Uterus (tissue), 4 donors: ENCODE data around the gene SH2D3C. TPM values are rescaled to one million over a fixed set of nuclear protein-coding genes. Genes with fewer than 3 reads are reported as not detected.

Experiments
- DNase-seq, 2 donors: peaks; one replicate each; pipeline ENCODE4 v3.0.0-alpha.2; 2019 to 2020
- H3K27ac ChIP-seq, 2 donors: fragments of 200-600 bp; sonication (generic); 1 replicate in 1 of 2; 2 replicates in 1 of 2; pipeline ENCODE4 v1.5.1; 2016 to 2018
- H3K27me3 ChIP-seq, 2 donors: fragments of 200-600 bp; sonication (generic); one replicate each; pipeline ENCODE4 v1.5.1; 2018 to 2019; ENCODE audit warnings: control low read depth in 1 of 2
- H3K36me3 ChIP-seq, 2 donors: fragments of 200-600 bp; sonication (generic); one replicate each; pipeline ENCODE4 v1.5.1; 2019; ENCODE audit warnings: control low read depth in 1 of 2
- H3K4me1 ChIP-seq, 2 donors: fragments of 200-600 bp; sonication (generic); one replicate each; pipeline ENCODE4 v1.5.1; 2018 to 2019; ENCODE audit warnings: control low read depth in 1 of 2
- H3K4me3 ChIP-seq, 2 donors: fragments of 200-600 bp; sonication (generic); 1 replicate in 1 of 2; 2 replicates in 1 of 2; pipeline ENCODE4 v1.5.1; 2018 to 2019; ENCODE audit warnings: mild to moderate bottlenecking in 1 of 2
- H3K9me3 ChIP-seq, 2 donors: fragments of 200-600 bp; sonication (generic); one replicate each; pipeline ENCODE4 v1.5.1; 2019; ENCODE audit warnings: control low read depth in 1 of 2
- CTCF ChIP-seq, 4 experiments: fragments of 200-600 bp in 2 of 4; fragments of 450-650 bp in 2 of 4; sonication (generic) in 2 of 4; IDR thresholded peaks; one replicate each; pipeline ENCODE4 v1.5.1; 2016 to 2019; ENCODE audit warnings: antibody characterized with exemption in 4 of 4, mild to moderate bottlenecking in 2 of 4, moderate library complexity in 1 of 4
- POLR2A ChIP-seq, 2 donors: fragments of 450-650 bp; IDR thresholded peaks; one replicate each; pipeline ENCODE4 v1.6.1; 2016; ENCODE audit warnings: antibody characterized with exemption in 2 of 2, mild to moderate bottlenecking in 1 of 2, moderate library complexity in 1 of 2
- intact Hi-C: fragments of 100-400 bp; cut with DNase I; formaldehyde crosslinking; loops from one replicate; pipeline ENCODE4 v1.15.1; 2023; ENCODE audit warnings: low total_unique reads
- total RNA-seq, 4 donors: library from RNA; depleted of rRNA in 3 of 4; stranded (reverse); fragments of >200 nt in 3 of 4; gene quantifications; one replicate each; pipeline versions ENCODE4 v1.1.0 to v1.2.4, GENCODE V29; 2014 to 2023
- donor health status: DM: yes; HTN: yes; CAD: no.

The SH2D3C gene
- total RNA-seq, 4 donors from 2014 or later, result 3.6 to 38.1 (median 19.8) TPM

- Histone ChIP-seq H3K9me3 (no peaks in the 10 kb centered on the region), H3K27me3 (no peaks in the 10 kb centered on the region), H3K36me3 (no peaks in the 10 kb centered on the region), H3K27ac (no peak overlapping the region), H3K4me3 (no peak overlapping the region), H3K4me1 (no peaks in the 10 kb centered on the region)
- TF ChIP-seq POLR2A (IDR thresholded peaks at IDR 0.05), result no peak
- TF ChIP-seq CTCF (IDR thresholded peaks at IDR 0.05), result no peak
- no peak for DNase-seq
- intact Hi-C loops, result loop anchor here (10.0 kb wide), 1 partner anchor 127 kb away; no protein-coding TSS in a partner anchor
Measured at GRCh38 chr9:127722055-127722745, 56.3 kb downstream of the SH2D3C start.

- H3K36me3 ChIP-seq, result no peaks in the 10 kb centered on the region
- intact Hi-C loops, result loop anchor here (10.0 kb wide), 1 partner anchor 127 kb away; no protein-coding TSS in a partner anchor
- H3K27ac ChIP-seq, result no peak overlapping the region
- H3K4me3 ChIP-seq, result no peak overlapping the region
- no peaks in the 10 kb centered on the region for H3K27me3 ChIP-seq
- TF ChIP-seq CTCF (IDR thresholded peaks at IDR 0.05), result no peak
- TF ChIP-seq POLR2A (IDR thresholded peaks at IDR 0.05), result no peak
- H3K9me3 ChIP-seq, result no peaks in the 10 kb centered on the region
- no peak for DNase-seq
- H3K4me1 ChIP-seq, result no peaks in the 10 kb centered on the region
Measured at GRCh38 chr9:127721391-127721821, 57.1 kb downstream of the SH2D3C start.

- Histone ChIP-seq H3K4me3 (no peak overlapping the region), H3K27ac (no peak overlapping the region), H3K36me3 (no peaks in the 10 kb centered on the region), H3K9me3 (no peaks in the 10 kb centered on the region), H3K27me3 (no peaks in the 10 kb centered on the region), H3K4me1 (no peaks in the 10 kb centered on the region)
- TF ChIP-seq CTCF (IDR thresholded peaks at IDR 0.05), result no peak
- no peak for TF ChIP-seq POLR2A (IDR thresholded peaks at IDR 0.05)
- intact Hi-C loops, result loop anchor here (10.0 kb wide), 1 partner anchor 126 kb away; no protein-coding TSS in a partner anchor
- no peak for DNase-seq
Measured at GRCh38 chr9:127720865-127721227, 57.6 kb downstream of the SH2D3C start.

- intact Hi-C loops, result loop anchor here (10.0 kb wide), 1 partner anchor 125 kb away; no protein-coding TSS in a partner anchor
- TF ChIP-seq CTCF (IDR thresholded peaks at IDR 0.05) (no peak), POLR2A (IDR thresholded peaks at IDR 0.05) (no peak)
- DNase-seq, result no peak
- no peaks in the 10 kb centered on the region for H3K27me3 ChIP-seq
- no peaks in the 10 kb centered on the region for H3K4me1 ChIP-seq
- no peaks in the 10 kb centered on the region for H3K9me3 ChIP-seq
- H3K4me3 ChIP-seq, result no peak overlapping the region
- no peaks in the 10 kb centered on the region for H3K36me3 ChIP-seq
- no peak overlapping the region for H3K27ac ChIP-seq
Measured at GRCh38 chr9:127720031-127720864, 58.2 kb downstream of the SH2D3C start.

DNA sequence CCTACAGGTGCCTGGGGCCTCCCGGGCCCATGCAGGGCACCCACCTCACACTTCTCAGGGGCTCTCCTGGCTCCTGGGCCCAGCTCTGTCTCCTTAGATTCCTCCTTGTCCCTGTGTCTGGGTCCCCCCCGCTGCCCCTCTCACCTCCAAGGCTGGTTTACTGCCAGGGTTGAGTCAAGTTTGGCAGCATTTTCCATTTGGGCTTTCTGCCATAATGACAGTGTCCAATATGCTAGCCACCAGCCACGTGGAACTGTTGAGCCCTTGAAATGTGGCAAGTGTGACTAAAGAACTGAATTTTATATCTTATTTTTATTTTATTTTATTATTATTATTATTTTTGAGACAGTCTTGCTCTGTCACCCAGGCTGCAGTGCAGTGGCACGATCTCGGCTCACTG lies 60.7 kb downstream of the SH2D3C start:
- H3K4me3 ChIP-seq, result no peak overlapping the region
- no peak for DNase-seq
- H3K4me1 ChIP-seq, result no peaks in the 10 kb centered on the region
- no peak overlapping the region for H3K27ac ChIP-seq
- intact Hi-C loops, result no loop called here
- H3K27me3 ChIP-seq, result no peaks in the 10 kb centered on the region
- no peak for TF ChIP-seq CTCF (IDR thresholded peaks at IDR 0.05)
- TF ChIP-seq POLR2A (IDR thresholded peaks at IDR 0.05), result no peak
- H3K36me3 ChIP-seq, result no peaks in the 10 kb centered on the region
- no peaks in the 10 kb centered on the region for H3K9me3 ChIP-seq
